Peyer's patch (tissue), 4 donors: ENCODE data around the gene TMEM204.

Experiments used
- CTCF ChIP-seq, 6 experiments: fragments of 450-650 bp in 4 of 6; fragments of 200-600 bp in 2 of 6; sonication (generic) in 1 of 6; IDR thresholded peaks; one replicate each; pipeline ENCODE4 v1.5.1; 2017 to 2019; ENCODE audit warnings: antibody characterized with exemption in 6 of 6, mild to moderate bottlenecking in 3 of 6, moderate library complexity in 1 of 6
- POLR2A ChIP-seq, 2 donors: fragments of 450-650 bp; IDR thresholded peaks; one replicate each; pipeline ENCODE4 v1.5.1; 2017; ENCODE audit warnings: antibody characterized with exemption in 2 of 2, mild to moderate bottlenecking in 2 of 2, moderate library complexity in 2 of 2

GRCh38 chr16:1581804-1582203 lies 48.3 kb downstream of the TMEM204 start:
- no peak for TF ChIP-seq CTCF (IDR thresholded peaks at IDR 0.05)
- no peak for TF ChIP-seq POLR2A (IDR thresholded peaks at IDR 0.05)
